Spinal cord (tissue), 10 donors: ENCODE measurements around the gene DMRT1. TPM values are rescaled to one million over a fixed set of nuclear protein-coding genes. Genes with fewer than 3 reads are reported as not detected.
A peak's percentile ranks its signal among the peaks of the same experiment; 100 is the strongest.

Source experiments
- DNase-seq, 6 donors: peaks; one replicate each; pipeline versions ENCODE4 v3.0.0 to v3.0.0-alpha.2; 2013 to 2015; ENCODE audit warnings: low spot score in 6 of 6, low read depth in 4 of 6
- H3K27ac ChIP-seq: one replicate; pipeline ENCODE4 v1.5.1; 2013; ENCODE audit warnings: low read depth, low read length, control low read depth
- H3K27me3 ChIP-seq: one replicate; pipeline ENCODE4 v1.6.1; 2013; ENCODE audit warnings: low read length; ENCODE audit not compliant: control insufficient read depth, insufficient read depth
- H3K36me3 ChIP-seq: one replicate; pipeline ENCODE4 v1.6.1; 2013; ENCODE audit warnings: low read length; ENCODE audit not compliant: control insufficient read depth, insufficient read depth
- H3K4me1 ChIP-seq: one replicate; pipeline ENCODE4 v1.6.1; 2013; ENCODE audit warnings: low read length; ENCODE audit not compliant: control insufficient read depth, insufficient read depth
- H3K4me3 ChIP-seq: one replicate; pipeline ENCODE4 v1.5.1; 2013; ENCODE audit warnings: low read depth, low read length, control low read depth
- H3K9me3 ChIP-seq: one replicate; pipeline ENCODE4 v1.6.1; 2013; ENCODE audit warnings: low read length; ENCODE audit not compliant: control insufficient read depth, insufficient read depth
- WGBS: methylation state at CpG from one replicate; pipeline ENCODE4 v1.1.5; 2013; ENCODE audit warnings: missing lambda C conversion rate; ENCODE audit not compliant: insufficient coverage; 5-methylcytosine and 5-hydroxymethylcytosine counted together
- polyA plus RNA-seq, 2 donors: library from polyadenylated mRNA; unstranded; fragments of 120-200 nt; gene quantifications; one replicate each; pipeline ENCODE4 v1.2.1, GENCODE V29; 2013; ENCODE audit not compliant: insufficient read length in 2 of 2
- total RNA-seq, 2 donors: library from RNA; depleted of rRNA in 1 of 2; stranded (reverse); fragments of 120-200 nt in 1 of 2; fragments of >200 nt in 1 of 2; gene quantifications; one replicate each; pipeline versions ENCODE4 v1.2.3 to v1.2.4, GENCODE V29; 2013 to 2014
- donor health status: healthy.

DMRT1 gene
- total and polyA plus RNA-seq, 4 donors, result 0.11 to 0.14 TPM; not detected in 2

GRCh38 chr9:1005043-1005667 lies 163.7 kb downstream of the DMRT1 start:
- no peak overlapping the region for H3K27ac ChIP-seq
- no peak overlapping the region for H3K4me3 ChIP-seq
- H3K27me3 ChIP-seq, result peaks cover 3% of the 10 kb centered on the region
- no peaks in the 10 kb centered on the region for H3K36me3 ChIP-seq
- 70% methylated on average over 4 of the region's 10 CpGs for WGBS
- no peaks in the 10 kb centered on the region for H3K9me3 ChIP-seq
- DNase-seq, result peak; percentile 15 to 86 (median 48)
- H3K4me1 ChIP-seq, result peaks cover 4% of the 10 kb centered on the region

GRCh38 chr9:1007312-1007711 lies 165.8 kb downstream of the DMRT1 start:
- no peak overlapping the region for H3K27ac ChIP-seq
- H3K4me3 ChIP-seq, result no peak overlapping the region
- no peaks in the 10 kb centered on the region for H3K36me3 ChIP-seq
- H3K27me3 ChIP-seq, result peaks cover 3% of the 10 kb centered on the region
- no peaks in the 10 kb centered on the region for H3K9me3 ChIP-seq
- peaks cover 4% of the 10 kb centered on the region for H3K4me1 ChIP-seq
- WGBS, result 95% methylated on average over 2 of the region's 3 CpGs
- no peak for DNase-seq

- peaks cover 4% of the 10 kb centered on the region for H3K4me1 ChIP-seq
- H3K27me3 ChIP-seq, result peaks cover 3% of the 10 kb centered on the region
These were observed 166.7 kb downstream of the DMRT1 start for GRCh38 chr9:1008216-1008615.

GRCh38 chr9:1009101-1009707 lies 167.7 kb downstream of the DMRT1 start:
- H3K27ac ChIP-seq, result no peak overlapping the region
- peaks cover 4% of the 10 kb centered on the region for H3K4me1 ChIP-seq
- H3K4me3 ChIP-seq, result no peak overlapping the region
- peak; percentile 46 to 94 (median 69) for DNase-seq
- no peaks in the 10 kb centered on the region for H3K9me3 ChIP-seq
- 10% methylated on average over 14 of the region's 14 CpGs for WGBS
- peaks cover 3% of the 10 kb centered on the region for H3K27me3 ChIP-seq
- H3K36me3 ChIP-seq, result no peaks in the 10 kb centered on the region

More at GRCh38 chr9:1008216-1008615, 166.7 kb downstream of the DMRT1 start:
- no peak for DNase-seq
- no peak overlapping the region for H3K4me3 ChIP-seq
- no CpG with 5 or more reads among the region's 3 CpGs for WGBS
- H3K36me3 ChIP-seq, result no peaks in the 10 kb centered on the region
- no peak overlapping the region for H3K27ac ChIP-seq
- no peaks in the 10 kb centered on the region for H3K9me3 ChIP-seq

- no peaks in the 10 kb centered on the region for H3K27me3 ChIP-seq
- no peaks in the 10 kb centered on the region for H3K36me3 ChIP-seq
- WGBS, result 67% methylated on average over 3 of the region's 5 CpGs
- no peaks in the 10 kb centered on the region for H3K9me3 ChIP-seq
- peaks cover 4% of the 10 kb centered on the region for H3K4me1 ChIP-seq
- H3K27ac ChIP-seq, result no peak overlapping the region
- no peak overlapping the region for H3K4me3 ChIP-seq
- DNase-seq, result no peak
These were observed 171.5 kb downstream of the DMRT1 start for GRCh38 chr9:1013021-1013420.

GRCh38 chr9:1014225-1014624 lies 172.7 kb downstream of the DMRT1 start:
- H3K4me1 ChIP-seq, result peaks cover 2% of the 10 kb centered on the region
- no peaks in the 10 kb centered on the region for H3K9me3 ChIP-seq
- H3K4me3 ChIP-seq, result no peak overlapping the region
- no peaks in the 10 kb centered on the region for H3K27me3 ChIP-seq
- 83% methylated on average over 1 of the region's 4 CpGs for WGBS
- DNase-seq, result peak in 1 of 6 donors; percentile 72
- H3K36me3 ChIP-seq, result no peaks in the 10 kb centered on the region
- no peak overlapping the region for H3K27ac ChIP-seq

GRCh38 chr9:1014640-1015039 lies 173.1 kb downstream of the DMRT1 start:
- no CpG with 5 or more reads among the region's 2 CpGs for whole genome bisulfite sequencing
- Histone ChIP-seq H3K36me3 (no peaks in the 10 kb centered on the region), H3K9me3 (no peaks in the 10 kb centered on the region), H3K27me3 (no peaks in the 10 kb centered on the region), H3K4me1 (no peaks in the 10 kb centered on the region), H3K27ac (no peak overlapping the region), H3K4me3 (no peak overlapping the region)
- no peak for DNase-seq

GRCh38 chr9:1018121-1018520 lies 176.6 kb downstream of the DMRT1 start:
- DNase-seq, result peak in 1 of 6 donors; percentile 5
- Histone ChIP-seq H3K4me3 (no peak overlapping the region), H3K9me3 (peaks cover 8% of the 10 kb centered on the region), H3K27ac (no peak overlapping the region), H3K36me3 (no peaks in the 10 kb centered on the region), H3K4me1 (no peaks in the 10 kb centered on the region), H3K27me3 (no peaks in the 10 kb centered on the region)
- 33% methylated on average over 7 of the region's 10 CpGs for WGBS
